Heart left ventricle (tissue), 13 donors: ENCODE results near the gene STX3.

Experiments
- CTCF ChIP-seq, 12 donors: fragments of 200-600 bp; sonication (generic) in 4 of 12; IDR thresholded peaks; one replicate each; pipeline versions ENCODE4 v1.5.0 to v1.8.0; 2018 to 2022; ENCODE audit warnings: antibody characterized with exemption in 12 of 12, mild to moderate bottlenecking in 5 of 12
- POLR2A ChIP-seq, 2 donors: fragments of 450-650 bp; IDR thresholded peaks; one replicate each; pipeline ENCODE4 v1.6.1; 2017; ENCODE audit warnings: antibody characterized with exemption in 2 of 2, mild to moderate bottlenecking in 2 of 2, moderate library complexity in 2 of 2
- donor health status: ischemic (EF 13 %, LVEDD 7.1; RV severe dilation, severe dysfunction).
- donor health status: DM: no; HTN: yes; CAD: no.
- donor health status: DM: no; HTN: no; CAD: no.
- donor health status: ischemic (EF 25% LVEDD 6.9; RV normal size, moderate dysfunction).
- donor health status: ischemic (EF 25% LVEDD 5.7; RV mildly dilated, moderate dysfunction).
- donor health status: ischemic (EF 35%, LVEDD 5.7; RV mildly dilated, moderate dysfunction).
- donor health status: nonischemic (EF 11% LVEDD 7.7; RV severe dilation, severe dysfunction).
- donor health status: DM: yes; HTN: yes; CAD: no.
- donor health status: PGD.
- donor health status: ischemic (EF 29% LVEDD 5.4; RV normal size, mild dysfunction).
- donor health status: nonischemic (EF 23%, LVEDD 6.1; RV moderate dilation, normal function).

GRCh38 chr11:59845399-59845798 lies 90.2 kb downstream of the STX3 start, which contains the start of gene CBLIF:
- no peak for TF ChIP-seq CTCF (IDR thresholded peaks at IDR 0.05)
- TF ChIP-seq POLR2A (IDR thresholded peaks at IDR 0.05): no peak
